ENCODE data around the gene FHDC1. TPM values are rescaled to one million over a fixed set of nuclear protein-coding genes. Genes with fewer than 3 reads are reported as not detected.

The FHDC1 gene
- total RNA-seq, 1 donor from 2014 or later = 2.1 TPM

- no peak for DNase-seq (ENCODE audit: low read depth)
- TF ChIP-seq CTCF (conservative IDR thresholded peaks at IDR 0.05; ENCODE audit: low read depth, low read length) = no peak
- no peak overlapping the region for H3K4me3 ChIP-seq (ENCODE audit: low read depth, low read length)
Measured at GRCh38 chr4:153001626-153002025, 65.5 kb downstream of the FHDC1 start.

GRCh38 chr4:153002110-153002509 lies 66.0 kb downstream of the FHDC1 start:
- no peak for TF ChIP-seq CTCF (conservative IDR thresholded peaks at IDR 0.05; ENCODE audit: low read depth, low read length)

GRCh38 chr4:153004081-153004850 lies 68.1 kb downstream of the FHDC1 start:
- no peak overlapping the region for H3K4me3 ChIP-seq (ENCODE audit: low read depth, low read length)
- no peak for DNase-seq (ENCODE audit: low read depth)
- TF ChIP-seq CTCF (conservative IDR thresholded peaks at IDR 0.05; ENCODE audit: low read depth, low read length) = no peak

More at GRCh38 chr4:153002110-153002509, 66.0 kb downstream of the FHDC1 start:
- no peak for DNase-seq (ENCODE audit: low read depth)
- no peak overlapping the region for H3K4me3 ChIP-seq (ENCODE audit: low read depth, low read length)

GRCh38 chr4:153005899-153006381 lies 69.8 kb downstream of the FHDC1 start:
- no peak for DNase-seq (ENCODE audit: low read depth)
- H3K4me3 ChIP-seq (ENCODE audit: low read depth, low read length) = no peak overlapping the region
- TF ChIP-seq CTCF (conservative IDR thresholded peaks at IDR 0.05; ENCODE audit: low read depth, low read length) = no peak

- TF ChIP-seq CTCF (conservative IDR thresholded peaks at IDR 0.05; ENCODE audit: low read depth, low read length) = no peak
- no peak overlapping the region for H3K4me3 ChIP-seq (ENCODE audit: low read depth, low read length)
- no peak for DNase-seq (ENCODE audit: low read depth)
Measured at GRCh38 chr4:153008578-153009199, 72.6 kb downstream of the FHDC1 start.

GRCh38 chr4:153010146-153010545 lies 74.0 kb downstream of the FHDC1 start:
- no peak for TF ChIP-seq CTCF (conservative IDR thresholded peaks at IDR 0.05; ENCODE audit: low read depth, low read length)
- no peak for DNase-seq (ENCODE audit: low read depth)
- no peak overlapping the region for H3K4me3 ChIP-seq (ENCODE audit: low read depth, low read length)
